Measurements from ENCODE around the gene EFNA1. TPM values are rescaled to one million over a fixed set of nuclear protein-coding genes. Genes with fewer than 3 reads are reported as not detected.

The EFNA1 gene
- total RNA-seq, 1 donor from 2014 or later: 66.7 TPM

DNA sequence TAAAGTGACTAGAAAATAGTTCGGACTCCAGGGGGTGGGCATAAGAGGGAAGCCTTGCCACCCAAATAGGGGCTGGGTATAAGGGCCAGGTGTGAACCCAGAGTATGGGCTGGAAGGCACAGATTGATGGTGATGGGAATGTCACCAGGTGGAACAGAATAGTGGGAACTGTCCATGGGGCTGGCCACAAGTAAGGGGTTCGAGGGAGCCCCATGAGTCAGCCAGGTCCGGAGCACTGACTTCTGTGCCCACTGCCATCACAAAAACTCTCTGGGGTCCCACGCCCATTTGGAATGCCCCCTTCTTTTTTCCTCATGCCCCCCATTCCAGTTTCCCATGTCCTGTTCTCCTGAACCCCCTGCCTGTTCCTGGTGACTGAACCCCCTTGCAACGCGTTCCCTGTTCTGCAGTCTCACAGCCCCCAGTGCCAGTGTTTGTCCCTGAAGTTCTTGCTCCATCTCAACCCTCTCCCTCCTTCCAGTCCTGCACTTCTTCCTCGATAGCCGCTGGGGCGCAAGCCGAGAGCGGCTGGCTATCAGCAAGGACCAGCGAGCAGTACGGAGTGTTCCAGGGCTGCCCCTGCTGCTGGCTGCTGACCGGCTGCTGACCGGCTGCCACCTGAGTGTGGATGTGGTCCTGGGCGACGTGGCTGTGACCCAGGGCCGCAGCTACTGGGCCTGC lies 53.8 kb downstream of the EFNA1 start:
- no peaks in the 10 kb centered on the region for H3K27me3 ChIP-seq
- intact Hi-C loops (cut with DNase I): no loop called here
- no peaks in the 10 kb centered on the region for H3K9me3 ChIP-seq
- no peak overlapping the region for H3K27ac ChIP-seq
- H3K4me1 ChIP-seq: no peaks in the 10 kb centered on the region
- peak in 1 of 2 donors; percentile 57 for DNase-seq (ENCODE audit: low spot score in 2 of 2)
- TF ChIP-seq, protein P1, sequence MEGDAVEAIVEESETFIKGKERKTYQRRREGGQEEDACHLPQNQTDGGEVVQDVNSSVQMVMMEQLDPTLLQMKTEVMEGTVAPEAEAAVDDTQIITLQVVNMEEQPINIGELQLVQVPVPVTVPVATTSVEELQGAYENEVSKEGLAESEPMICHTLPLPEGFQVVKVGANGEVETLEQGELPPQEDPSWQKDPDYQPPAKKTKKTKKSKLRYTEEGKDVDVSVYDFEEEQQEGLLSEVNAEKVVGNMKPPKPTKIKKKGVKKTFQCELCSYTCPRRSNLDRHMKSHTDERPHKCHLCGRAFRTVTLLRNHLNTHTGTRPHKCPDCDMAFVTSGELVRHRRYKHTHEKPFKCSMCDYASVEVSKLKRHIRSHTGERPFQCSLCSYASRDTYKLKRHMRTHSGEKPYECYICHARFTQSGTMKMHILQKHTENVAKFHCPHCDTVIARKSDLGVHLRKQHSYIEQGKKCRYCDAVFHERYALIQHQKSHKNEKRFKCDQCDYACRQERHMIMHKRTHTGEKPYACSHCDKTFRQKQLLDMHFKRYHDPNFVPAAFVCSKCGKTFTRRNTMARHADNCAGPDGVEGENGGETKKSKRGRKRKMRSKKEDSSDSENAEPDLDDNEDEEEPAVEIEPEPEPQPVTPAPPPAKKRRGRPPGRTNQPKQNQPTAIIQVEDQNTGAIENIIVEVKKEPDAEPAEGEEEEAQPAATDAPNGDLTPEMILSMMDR (IDR thresholded peaks at IDR 0.05): no peak
- H3K4me3 ChIP-seq: no peak overlapping the region
- peaks cover 0 to 8% of the 10 kb centered on the region in 2 donors for H3K36me3 ChIP-seq

GRCh38 chr1:155182052-155182550 lies 54.4 kb downstream of the EFNA1 start:
- Histone ChIP-seq H3K4me3 (no peak overlapping the region), H3K27me3 (no peaks in the 10 kb centered on the region), H3K27ac (no peak overlapping the region), H3K9me3 (no peaks in the 10 kb centered on the region), H3K36me3 (peaks cover 0 to 8% of the 10 kb centered on the region in 2 donors), H3K4me1 (no peaks in the 10 kb centered on the region)
- TF ChIP-seq, protein P1 (IDR thresholded peaks at IDR 0.05): no peak
- intact Hi-C loops (cut with DNase I): no loop called here
- no peak for DNase-seq (ENCODE audit: low spot score in 2 of 2)

- intact Hi-C loops (cut with DNase I): no loop called here
- peak in 1 of 2 donors; percentile 4 for DNase-seq (ENCODE audit: low spot score in 2 of 2)
- Histone ChIP-seq H3K27me3 (no peaks in the 10 kb centered on the region), H3K9me3 (no peaks in the 10 kb centered on the region), H3K36me3 (peaks cover 0 to 8% of the 10 kb centered on the region in 2 donors), H3K4me3 (no peak overlapping the region), H3K27ac (no peak overlapping the region), H3K4me1 (no peaks in the 10 kb centered on the region)
- TF ChIP-seq, protein P1 (IDR thresholded peaks at IDR 0.05): no peak
These were observed 56.1 kb downstream of the EFNA1 start for GRCh38 chr1:155183775-155184221.

GRCh38 chr1:155184351-155184811 lies 56.7 kb downstream of the EFNA1 start:
- Histone ChIP-seq H3K9me3 (no peaks in the 10 kb centered on the region), H3K4me1 (no peaks in the 10 kb centered on the region), H3K27me3 (no peaks in the 10 kb centered on the region), H3K36me3 (peaks cover 0 to 7% of the 10 kb centered on the region in 2 donors), H3K4me3 (no peak overlapping the region), H3K27ac (no peak overlapping the region)
- peak in 1 of 2 donors; percentile 5 for DNase-seq (ENCODE audit: low spot score in 2 of 2)
- intact Hi-C loops (cut with DNase I): no loop called here
- TF ChIP-seq, protein P1 (IDR thresholded peaks at IDR 0.05): no peak

Other genes with a start within 250 kb of the EFNA1 start
- 9.6 TPM for gene PMVK, start 191.2 kb upstream of the EFNA1 start, total RNA-seq
- 70.0 TPM for gene PBXIP1, start 171.8 kb upstream of the EFNA1 start, total RNA-seq
- 48.7 TPM for gene PYGO2, start 166.1 kb upstream of the EFNA1 start, total RNA-seq
- gene SHC1, start 157.1 kb upstream of the EFNA1 start, total RNA-seq: 211 TPM
- gene CKS1B, start 153.2 kb upstream of the EFNA1 start, total RNA-seq: 40.4 TPM
- gene FLAD1, start 144.5 kb upstream of the EFNA1 start, total RNA-seq: 31.2 TPM
- not detected for gene LENEP, start 134.3 kb upstream of the EFNA1 start, total RNA-seq
- 83.1 TPM for gene ZBTB7B, start 125.1 kb upstream of the EFNA1 start, total RNA-seq
- 0.64 TPM for gene DCST2, start 94.1 kb upstream of the EFNA1 start, total RNA-seq
- not detected for gene DCST1, start 94.1 kb upstream of the EFNA1 start, total RNA-seq
- 610 TPM for gene ADAM15, start 76.6 kb upstream of the EFNA1 start, total RNA-seq
- 11.2 TPM for gene EFNA4, start 64.1 kb upstream of the EFNA1 start, total RNA-seq
- gene EFNA3, start 49.0 kb upstream of the EFNA1 start, total RNA-seq: 1.5 TPM
- 9.4 TPM for gene SLC50A1, start 8.0 kb downstream of the EFNA1 start, total RNA-seq
- 78.2 TPM for gene DPM3, start 12.7 kb downstream of the EFNA1 start, total RNA-seq
- gene KRTCAP2, start 45.4 kb downstream of the EFNA1 start, total RNA-seq: 146 TPM
- not detected for gene TRIM46, start 46.0 kb downstream of the EFNA1 start, total RNA-seq
- gene THBS3, start 80.0 kb downstream of the EFNA1 start, total RNA-seq: 40.3 TPM
- 23.9 TPM for gene MTX1, start 80.8 kb downstream of the EFNA1 start, total RNA-seq
- gene ENTREP3, start 127.6 kb downstream of the EFNA1 start, total RNA-seq: 34.5 TPM
- gene SCAMP3, start 134.5 kb downstream of the EFNA1 start, total RNA-seq: 63.6 TPM
- gene CLK2, start 145.6 kb downstream of the EFNA1 start, total RNA-seq: 32.1 TPM
- 2.6 TPM for gene HCN3, start 149.6 kb downstream of the EFNA1 start, total RNA-seq
- gene PKLR, start 173.6 kb downstream of the EFNA1 start, total RNA-seq: not detected
- 51.7 TPM for gene FDPS, start 181.0 kb downstream of the EFNA1 start, total RNA-seq
- 18.4 TPM for gene RUSC1, start 193.0 kb downstream of the EFNA1 start, total RNA-seq